GM15510 (cell line): ENCODE data around the gene CREB3L2.

Experiments used
- POLR2A ChIP-seq: IDR thresholded peaks from 3 replicates; pipeline ENCODE4 v1.6.1; 2011; ENCODE audit warnings: borderline replicate concordance; ENCODE audit not compliant: insufficient read length; ENCODE audit errors: extremely low read depth

The CREB3L2 gene

DNA sequence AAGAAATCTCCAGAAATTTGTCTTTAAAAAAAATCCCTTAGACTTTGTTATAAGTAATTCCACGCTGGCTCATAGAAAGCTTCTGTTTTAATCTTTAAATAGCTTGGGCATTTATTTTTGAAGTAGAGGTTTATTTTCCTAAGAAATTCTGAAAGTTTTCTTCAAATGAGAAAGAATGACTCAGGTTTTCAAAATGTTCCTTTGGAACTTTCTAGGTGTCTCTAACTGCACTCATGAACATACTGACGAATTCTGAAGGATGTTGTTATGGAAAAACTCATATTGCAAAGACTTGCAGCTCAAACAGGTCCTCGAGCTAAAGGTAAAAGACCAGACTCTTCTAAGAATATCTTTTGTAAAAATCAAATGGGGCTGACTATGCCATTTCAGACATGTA is 165.8 kb downstream of the CREB3L2 start:
- no peak for TF ChIP-seq POLR2A

DNA sequence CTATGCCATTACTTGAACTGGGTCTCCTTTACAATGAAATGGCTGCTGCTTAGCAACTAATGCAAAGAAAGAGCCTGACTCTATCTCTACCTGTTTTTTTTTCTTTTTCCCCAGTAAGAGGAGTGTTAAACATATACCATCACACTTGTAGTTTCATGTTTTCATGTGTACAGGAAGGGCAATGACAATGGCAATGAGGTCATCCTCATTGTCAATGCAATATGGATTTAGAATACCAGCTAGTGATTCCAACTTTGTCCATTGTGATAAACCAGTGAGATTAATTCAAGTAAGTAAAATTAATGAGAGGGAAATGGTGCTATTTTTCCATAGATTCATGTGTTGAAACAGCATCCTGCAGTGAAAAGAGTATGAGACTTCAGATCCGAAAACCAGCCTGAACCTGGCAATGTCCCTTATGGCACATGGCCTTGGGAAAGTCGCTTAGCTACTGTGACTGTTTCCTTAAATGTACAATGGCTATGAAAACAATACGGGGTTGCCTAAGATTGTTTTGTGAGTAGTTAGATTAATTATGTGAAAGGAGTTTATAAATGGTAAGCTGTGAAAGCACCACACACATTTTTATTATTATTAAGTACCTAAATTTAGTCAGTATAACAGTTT is 166.3 kb downstream of the CREB3L2 start:
- TF ChIP-seq POLR2A, result no peak

DNA sequence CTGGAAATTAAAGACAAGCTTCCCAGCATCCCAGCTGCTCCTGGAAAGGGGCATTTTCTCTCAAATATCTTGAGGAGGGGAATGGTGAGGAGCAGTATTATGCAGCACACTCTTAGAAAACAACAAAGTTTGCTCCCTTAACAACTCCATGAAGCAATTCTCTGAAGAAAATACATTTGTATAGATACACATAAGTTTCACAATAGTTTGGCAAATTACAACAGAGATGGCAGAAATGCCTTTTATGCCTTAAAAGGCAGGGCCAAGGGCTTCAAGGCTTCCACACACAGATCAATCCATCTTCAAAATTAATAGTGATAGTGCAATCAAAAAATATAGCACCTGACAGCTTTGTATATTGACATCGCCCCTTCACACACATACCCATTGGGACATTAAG is 167.3 kb downstream of the CREB3L2 start:
- TF ChIP-seq POLR2A, result no peak

DNA sequence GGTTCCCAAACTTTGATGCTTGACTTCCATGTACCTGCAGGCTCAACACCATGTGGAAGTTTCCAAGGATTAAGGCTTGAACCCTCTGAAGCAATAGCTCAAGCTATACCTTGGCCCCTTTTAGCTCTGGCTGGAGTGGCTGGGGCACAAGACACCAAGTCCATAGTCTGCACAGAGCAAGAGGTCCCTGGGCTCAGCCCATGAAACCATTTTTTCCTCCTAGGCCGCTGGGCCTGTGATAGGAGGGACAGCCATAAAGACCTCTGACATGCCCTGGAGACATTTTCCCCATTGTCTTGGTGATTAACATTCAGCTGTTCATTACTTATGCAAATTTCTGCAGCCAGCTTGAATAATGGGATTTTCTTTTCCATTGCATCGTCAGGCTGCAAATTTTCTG is 169.5 kb downstream of the CREB3L2 start:
- TF ChIP-seq POLR2A, result no peak

DNA sequence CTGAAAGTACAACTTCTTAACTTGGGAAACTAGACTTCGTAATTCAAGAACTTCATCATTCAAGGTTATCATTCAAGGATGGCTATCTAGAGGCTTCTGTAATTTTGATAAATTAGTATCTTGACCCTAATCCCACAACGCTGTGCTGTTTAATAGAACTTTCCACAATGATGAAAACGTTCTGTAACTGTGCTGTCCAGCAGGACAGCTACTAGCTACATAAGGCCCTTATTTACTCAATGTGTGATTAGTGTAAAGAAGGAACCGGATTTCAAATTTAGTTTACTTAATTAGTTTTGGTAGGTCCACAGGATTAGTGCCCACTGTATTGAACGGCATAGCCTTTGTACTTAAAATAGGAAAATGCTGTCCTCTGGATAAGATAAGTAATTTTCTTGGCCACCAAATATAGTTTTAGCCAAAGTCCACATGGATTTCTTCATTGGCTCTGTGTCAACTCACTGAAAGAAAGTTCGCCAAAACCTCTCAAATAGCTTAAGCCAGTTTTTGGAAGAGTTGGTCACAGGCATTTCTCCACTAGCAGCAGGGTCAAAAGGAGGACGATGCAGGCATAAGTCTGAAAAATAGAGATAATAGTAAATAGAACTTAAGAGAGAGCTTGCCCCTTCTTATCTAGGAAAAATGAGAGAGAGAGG is 172.4 kb downstream of the CREB3L2 start:
- no peak for TF ChIP-seq POLR2A

DNA sequence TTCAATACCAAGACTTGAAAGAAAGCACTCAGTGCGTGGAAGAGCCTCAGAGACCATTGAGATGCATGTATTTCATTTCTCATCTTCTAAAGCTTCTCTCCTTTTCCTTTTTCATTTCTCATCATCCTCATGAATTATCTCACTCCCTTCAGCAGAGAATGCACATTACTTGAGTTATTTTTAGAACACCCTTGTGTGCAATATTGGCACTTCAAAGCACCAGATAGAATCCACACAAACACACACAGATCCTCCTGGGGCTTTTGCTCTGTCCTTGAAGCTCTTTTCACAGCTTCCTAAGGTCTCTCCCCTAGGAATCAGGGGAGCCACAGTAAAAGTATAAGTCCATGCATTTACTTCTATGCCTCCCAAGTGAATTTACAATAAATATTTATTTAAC is 173.4 kb downstream of the CREB3L2 start:
- TF ChIP-seq POLR2A, result no peak

DNA sequence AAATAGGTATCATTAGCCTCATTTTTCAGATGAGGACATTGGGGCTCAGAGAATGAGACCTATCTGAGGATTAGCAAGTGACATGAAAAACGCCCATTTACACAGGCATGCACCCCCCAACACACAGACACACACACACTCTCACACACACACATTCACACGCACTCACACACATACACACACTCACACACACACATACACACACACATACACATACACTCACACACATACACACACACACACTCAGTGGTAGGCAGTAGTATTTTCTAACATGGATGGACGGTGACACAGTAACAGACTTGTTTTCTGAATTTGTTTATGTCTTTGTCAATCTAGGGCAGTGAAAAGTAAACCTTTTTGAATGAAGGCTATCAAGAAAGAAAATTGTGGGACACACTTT is 176.4 kb downstream of the CREB3L2 start:
- TF ChIP-seq POLR2A, result no peak
